Dermis microvascular lymphatic vessel endothelial cell (primary cell): ENCODE results near the gene DLGAP4. TPM values are rescaled to one million over a fixed set of nuclear protein-coding genes. Genes with fewer than 3 reads are reported as not detected.

Experiments
- DNase-seq, 2 donors: peaks; one replicate each; pipeline versions ENCODE4 v3.0.0 to v3.0.0-alpha.2; 2010; ENCODE audit warnings: low read depth in 2 of 2
- total RNA-seq: library from RNA; depleted of rRNA; stranded (reverse); fragments of >200 nt; gene quantifications from 2 replicates; pipeline ENCODE4 v1.2.1, GENCODE V29; 2014

The DLGAP4 gene
- total RNA-seq, 1 donor from 2014 or later: 7.8 TPM

- DNase-seq: peak; percentile 12 to 52
These were observed 32.5 kb upstream of the DLGAP4 start for GRCh38 chr20:36273414-36274180.

- no peak for DNase-seq
These were observed 31.8 kb upstream of the DLGAP4 start for GRCh38 chr20:36274181-36274841.

- DNase-seq: no peak
These were observed 31.1 kb upstream of the DLGAP4 start for GRCh38 chr20:36275011-36275410.

DNA sequence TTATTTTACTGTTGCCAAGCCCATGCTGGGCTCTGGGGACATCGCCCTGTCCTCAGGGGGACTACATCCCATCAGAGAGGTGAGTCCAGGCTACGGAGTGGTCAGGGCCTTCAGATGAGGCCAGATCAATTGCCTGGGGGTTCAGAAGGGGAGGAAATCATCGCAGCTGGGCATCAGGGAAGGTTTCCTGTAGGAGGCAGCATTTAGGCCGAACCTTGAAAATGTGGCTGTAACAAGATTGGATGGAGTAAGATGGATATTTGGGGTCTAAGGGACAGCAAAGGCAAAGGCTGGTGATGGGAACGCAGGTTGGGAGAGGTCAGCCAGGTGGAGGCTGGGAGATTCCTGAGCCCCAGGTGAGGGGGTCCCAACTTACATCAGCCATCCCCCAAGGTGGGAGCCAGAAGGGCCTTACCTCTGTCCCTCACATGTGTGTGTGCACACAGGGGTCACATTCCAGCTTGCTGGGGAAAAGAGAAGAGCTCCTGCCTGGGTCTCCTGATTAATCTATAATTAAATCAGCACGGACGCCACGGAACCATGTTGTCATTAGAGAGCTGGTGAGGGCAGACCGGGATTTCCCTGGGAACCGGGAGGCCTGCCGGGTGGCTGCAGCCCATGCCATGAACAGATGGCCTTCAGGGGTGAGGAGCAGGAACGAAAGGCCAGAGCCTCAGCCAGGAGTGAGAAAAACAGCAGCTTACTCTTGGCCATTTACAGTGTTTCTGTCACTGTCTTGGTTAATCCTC lies 30.5 kb upstream of the DLGAP4 start:
- no peak for DNase-seq

GRCh38 chr20:36277546-36277945 lies 28.6 kb upstream of the DLGAP4 start:
- DNase-seq: no peak

- DNase-seq: no peak
These were observed 26.8 kb upstream of the DLGAP4 start for GRCh38 chr20:36279362-36279761.

- DNase-seq: no peak
These were observed 26.4 kb upstream of the DLGAP4 start for GRCh38 chr20:36279776-36280175.

GRCh38 chr20:36281785-36282380 lies 24.3 kb upstream of the DLGAP4 start:
- no peak for DNase-seq

GRCh38 chr20:36284751-36285150 lies 21.4 kb upstream of the DLGAP4 start:
- DNase-seq: no peak

- no peak for DNase-seq
These were observed 20.2 kb upstream of the DLGAP4 start for GRCh38 chr20:36285746-36286447.

DNA sequence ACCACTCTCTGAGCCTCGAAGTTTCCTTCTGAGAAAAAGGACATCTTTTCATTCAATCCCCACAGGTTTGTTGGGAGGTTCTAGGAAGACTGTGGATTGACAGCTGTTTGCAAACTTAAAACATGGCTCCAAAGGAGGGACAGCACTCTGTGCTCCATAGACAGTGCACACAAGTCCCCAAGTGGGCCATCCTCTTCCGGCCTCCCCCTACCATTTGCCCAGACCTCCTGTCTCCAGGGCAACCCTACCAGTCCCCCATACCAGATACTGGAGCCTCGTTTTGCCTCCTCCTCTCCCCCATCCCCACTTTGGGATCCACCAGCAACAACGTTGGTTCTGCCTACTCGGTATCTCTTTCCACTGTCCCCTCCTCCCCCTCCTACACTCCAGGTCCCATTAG lies 8.5 kb upstream of the DLGAP4 start:
- DNase-seq: no peak

GRCh38 chr20:36298061-36298460 lies 8.1 kb upstream of the DLGAP4 start:
- DNase-seq: no peak

DNA sequence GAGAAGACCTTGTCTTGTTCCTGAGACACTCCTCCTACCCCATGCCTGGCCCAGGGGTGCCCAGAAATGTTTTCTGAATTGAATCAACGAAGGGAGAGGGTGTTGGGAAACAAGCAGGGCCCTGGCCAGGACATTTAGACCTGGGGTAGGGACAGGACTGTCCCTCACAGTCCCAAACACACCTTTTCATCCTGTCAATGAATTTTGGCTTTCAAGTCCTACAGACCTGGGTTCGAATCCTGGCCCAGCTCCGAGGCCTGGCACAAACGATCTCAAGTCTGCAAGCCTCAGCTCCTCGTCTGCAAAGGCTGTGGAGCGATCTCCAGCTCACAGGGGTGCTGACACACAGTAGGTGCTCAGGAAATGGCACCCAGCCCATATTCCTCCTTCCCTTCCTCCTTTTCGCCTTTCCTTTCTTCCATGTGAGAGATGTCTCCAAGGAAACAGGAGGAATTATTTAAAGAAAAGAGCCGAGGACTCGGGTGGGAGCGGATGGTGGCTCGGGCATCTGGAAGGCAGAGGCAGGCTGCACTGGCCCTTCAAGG lies 7.3 kb upstream of the DLGAP4 start:
- no peak for DNase-seq

- DNase-seq: no peak
These were observed 6.7 kb upstream of the DLGAP4 start for GRCh38 chr20:36299459-36299858.

DNA sequence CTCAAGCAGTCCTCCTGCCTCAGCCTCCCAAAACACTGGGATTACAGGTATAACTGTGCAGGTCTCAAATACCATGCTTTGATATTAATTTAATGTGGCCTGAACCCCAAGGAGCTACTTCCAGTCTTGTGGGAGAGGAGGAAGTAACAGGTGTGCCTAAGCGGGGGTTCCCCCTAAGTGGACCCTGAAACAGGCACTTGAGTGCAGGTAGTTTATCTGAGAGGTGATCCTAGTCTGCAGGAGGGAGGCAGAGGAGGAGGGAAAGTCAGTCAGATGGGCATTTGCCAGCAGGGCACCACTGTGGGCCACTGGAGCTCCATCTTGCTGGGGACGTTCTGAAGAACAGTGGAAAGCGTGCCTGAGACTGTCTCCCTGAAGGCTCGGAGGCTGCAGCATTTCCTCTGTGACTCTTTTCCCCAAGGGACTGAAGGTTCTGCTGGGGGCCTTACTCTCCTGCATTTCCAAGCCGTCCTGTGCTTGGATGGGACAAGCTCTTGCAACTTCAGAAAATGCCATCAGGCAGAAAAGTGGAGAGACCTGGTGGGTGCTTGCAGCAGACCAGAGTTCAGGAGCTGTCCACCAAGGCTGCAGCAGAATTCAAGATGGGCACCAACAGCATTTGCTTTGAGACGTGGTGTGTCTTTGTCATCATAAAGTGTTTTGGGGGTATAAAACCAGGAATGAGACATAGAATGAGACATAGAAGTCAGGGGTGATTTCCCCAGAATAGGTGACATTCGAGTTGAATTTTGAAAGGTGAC lies 4.6 kb upstream of the DLGAP4 start:
- DNase-seq: no peak

DNA sequence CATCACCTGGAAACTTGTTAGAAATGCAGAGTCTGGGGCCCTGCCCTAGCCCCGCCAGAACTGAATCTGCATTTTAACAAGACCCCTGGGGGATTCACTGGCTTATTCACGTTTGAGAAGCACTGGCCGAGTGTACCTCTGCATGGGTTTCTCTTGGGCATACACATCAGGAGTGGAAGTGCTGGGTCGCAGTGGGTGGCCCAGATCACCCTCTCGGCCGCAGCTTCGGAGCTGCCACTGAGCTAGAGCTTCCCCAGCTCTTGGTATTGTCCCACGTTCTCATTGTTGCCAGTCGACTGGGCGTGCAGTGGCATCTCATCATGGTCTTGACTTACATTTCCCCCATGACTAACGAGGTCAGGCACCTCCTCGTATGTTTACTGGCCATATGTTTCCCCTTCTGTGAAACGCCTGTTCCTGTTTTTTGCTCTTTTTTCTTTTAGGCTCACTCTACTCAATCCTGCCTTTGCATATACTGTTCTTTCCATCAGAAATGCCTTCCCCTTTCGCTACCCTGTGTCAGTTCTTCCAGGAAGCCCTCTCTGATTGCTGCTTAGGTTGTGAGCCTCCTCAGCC lies 3.0 kb upstream of the DLGAP4 start:
- peak; percentile 79 to 91 for DNase-seq

DNA sequence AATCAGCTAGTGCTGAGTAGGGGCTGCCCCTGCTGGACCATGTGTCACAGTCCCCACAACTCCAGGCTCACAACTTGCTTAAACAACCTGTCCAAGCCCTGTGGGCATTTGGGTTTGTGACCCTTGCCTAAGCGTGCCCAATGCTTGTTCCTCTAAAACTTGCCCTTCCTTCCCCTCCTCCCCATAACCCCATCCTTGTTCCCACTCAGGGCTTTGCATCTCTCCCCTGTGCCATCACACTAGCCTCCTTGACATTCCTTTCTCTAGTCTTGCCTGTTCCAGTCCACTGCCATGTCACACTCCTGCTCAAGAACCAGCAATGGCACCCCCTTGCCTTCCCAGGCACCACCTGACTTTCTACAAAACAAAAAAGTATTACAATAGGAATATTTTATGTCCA lies 2.3 kb upstream of the DLGAP4 start:
- no peak for DNase-seq

DNA sequence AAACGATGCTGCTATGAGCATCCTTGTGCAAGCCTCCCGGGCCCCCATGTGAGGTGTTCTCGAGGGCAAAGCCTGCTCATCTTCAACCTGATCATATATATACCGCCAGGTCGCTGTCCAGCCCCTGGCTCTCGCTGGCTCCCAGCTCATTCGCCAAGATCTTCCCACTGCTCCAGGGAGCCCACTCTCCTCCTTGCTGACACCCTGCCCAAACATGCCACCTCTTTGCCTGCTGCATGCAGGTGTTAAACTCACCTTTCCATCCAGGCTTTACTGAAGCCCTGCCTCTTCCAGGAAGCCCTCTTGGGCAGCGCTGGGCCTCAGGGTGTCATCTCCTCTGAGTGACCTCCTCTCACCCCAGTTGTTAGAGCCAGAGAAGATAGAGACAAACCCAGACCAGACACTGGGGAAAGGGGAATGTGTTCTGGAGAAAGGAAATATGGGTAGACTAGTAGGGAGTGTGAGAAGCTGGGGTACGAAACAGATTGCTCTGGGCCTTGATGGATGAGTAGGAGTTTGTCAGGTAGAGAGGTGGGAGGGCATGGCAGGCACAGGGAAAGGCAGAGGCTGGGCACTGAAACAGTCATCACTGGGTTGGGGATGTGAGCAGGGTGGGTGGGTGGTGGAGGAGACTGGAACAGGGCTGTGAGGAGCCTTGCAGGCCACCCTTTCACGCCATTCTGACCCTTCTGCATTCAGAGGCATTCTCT lies 1.2 kb upstream of the DLGAP4 start:
- DNase-seq: no peak
